Transverse colon (tissue), 4 donors: ENCODE measurements around the gene LKAAEAR1.

Experiments used
- POLR2A ChIP-seq: fragments of 450-650 bp; IDR thresholded peaks from one replicate; pipeline ENCODE4 v1.6.1; 2016; ENCODE audit warnings: antibody characterized with exemption, mild to moderate bottlenecking, moderate library complexity
- POLR2AphosphoS5 ChIP-seq, 3 donors: sonication (generic); formaldehyde crosslinking; IDR thresholded peaks; one replicate each; pipeline ENCODE4 v1.6.1; 2016; ENCODE audit warnings: antibody characterized with exemption in 3 of 3
- TF ChIP-seq, protein P1 (sequence below), 5 experiments: fragments of 200-600 bp in 3 of 5; fragments of 450-650 bp in 2 of 5; sonication (generic) in 3 of 5; IDR thresholded peaks; 1 replicate in 2 of 5; 2 replicates in 3 of 5; pipeline ENCODE4 v1.5.1; 2016 to 2017; ENCODE audit warnings: antibody characterized with exemption in 5 of 5, inconsistent platforms in 3 of 5, mild to moderate bottlenecking in 2 of 5, moderate library complexity in 1 of 5

DNA sequence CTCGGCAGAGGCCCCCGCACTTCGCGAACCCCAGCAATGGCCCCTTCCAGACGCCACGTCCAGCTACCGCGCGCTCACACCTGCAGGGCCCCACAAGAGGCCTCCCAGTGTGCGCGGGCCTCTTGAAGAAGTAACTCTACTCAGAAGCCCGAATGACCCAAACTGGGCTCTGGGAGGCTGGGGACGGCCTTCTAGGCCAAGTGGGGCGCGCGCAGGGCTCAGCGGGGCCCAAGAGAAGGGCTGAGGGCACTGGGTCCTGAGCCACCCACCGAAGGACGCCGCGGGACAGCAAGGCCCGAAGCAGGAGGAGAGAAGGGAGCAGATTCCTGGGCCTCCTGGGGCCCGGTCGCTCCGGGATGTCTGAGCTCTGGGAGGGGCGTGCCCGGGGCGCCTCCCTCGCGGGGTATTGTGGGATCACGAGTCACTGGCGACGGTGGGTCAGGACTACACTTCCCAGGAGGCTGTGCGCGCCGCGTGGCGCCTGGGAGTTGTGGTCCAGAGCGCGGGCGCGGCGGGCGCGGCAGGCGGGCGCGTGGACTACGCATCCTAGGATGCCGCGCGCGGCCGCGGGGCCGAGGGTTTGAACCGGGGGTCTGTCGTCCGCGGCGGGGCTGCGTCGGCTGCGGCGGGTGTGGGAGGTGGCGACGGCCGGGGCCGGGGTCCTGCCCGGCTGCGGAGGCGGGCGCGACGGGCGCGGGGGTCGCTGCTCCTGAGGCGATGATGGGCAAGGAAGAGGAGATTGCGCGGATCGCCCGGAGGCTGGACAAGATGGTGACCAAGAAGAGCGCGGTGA lies 21.4 kb downstream of the LKAAEAR1 start, which contains the start of gene TCEA2:
- TF ChIP-seq, protein P1, sequence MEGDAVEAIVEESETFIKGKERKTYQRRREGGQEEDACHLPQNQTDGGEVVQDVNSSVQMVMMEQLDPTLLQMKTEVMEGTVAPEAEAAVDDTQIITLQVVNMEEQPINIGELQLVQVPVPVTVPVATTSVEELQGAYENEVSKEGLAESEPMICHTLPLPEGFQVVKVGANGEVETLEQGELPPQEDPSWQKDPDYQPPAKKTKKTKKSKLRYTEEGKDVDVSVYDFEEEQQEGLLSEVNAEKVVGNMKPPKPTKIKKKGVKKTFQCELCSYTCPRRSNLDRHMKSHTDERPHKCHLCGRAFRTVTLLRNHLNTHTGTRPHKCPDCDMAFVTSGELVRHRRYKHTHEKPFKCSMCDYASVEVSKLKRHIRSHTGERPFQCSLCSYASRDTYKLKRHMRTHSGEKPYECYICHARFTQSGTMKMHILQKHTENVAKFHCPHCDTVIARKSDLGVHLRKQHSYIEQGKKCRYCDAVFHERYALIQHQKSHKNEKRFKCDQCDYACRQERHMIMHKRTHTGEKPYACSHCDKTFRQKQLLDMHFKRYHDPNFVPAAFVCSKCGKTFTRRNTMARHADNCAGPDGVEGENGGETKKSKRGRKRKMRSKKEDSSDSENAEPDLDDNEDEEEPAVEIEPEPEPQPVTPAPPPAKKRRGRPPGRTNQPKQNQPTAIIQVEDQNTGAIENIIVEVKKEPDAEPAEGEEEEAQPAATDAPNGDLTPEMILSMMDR (IDR thresholded peaks at IDR 0.05), result no peak
- TF ChIP-seq POLR2AphosphoS5 (IDR thresholded peaks at IDR 0.05) (peak; percentile 57 to 79 (median 67)), POLR2A (peak; percentile 73)
